A673 (cell line): ENCODE measurements around the gene LIMCH1. TPM values are rescaled to one million over a fixed set of nuclear protein-coding genes. Genes with fewer than 3 reads are reported as not detected.

Experiments used
- BruUV-seq: library from RNA; stranded (reverse); fragments of 400-500 nt; replicated peaks from 2 replicates; lab custom pipeline; 2021; lab: Mats Ljungman, UMichigan
- CTCF ChIA-PET: fragments of 300-600 bp; sonication (Branson Sonifier 250); formaldehyde crosslinking; loops from one replicate; lab custom pipeline; 2022; ENCODE audit warnings: antibody characterized with exemption; lab: Charles Lee
- POLR2A ChIA-PET: fragments of 300-600 bp; sonication (Branson Sonifier 250); formaldehyde crosslinking; loops from one replicate; lab custom pipeline; 2022; ENCODE audit warnings: antibody characterized with exemption; ENCODE audit not compliant: low non-redundant PET; lab: Charles Lee
- DNase-seq: peaks from one replicate; pipeline ENCODE4 v3.0.0-alpha.2; 2015; ENCODE audit warnings: low spot score
- H3K27ac ChIP-seq: fragments of 200-600 bp; sonication (generic); 2 replicates; pipeline ENCODE4 v1.5.1; 2016; ENCODE audit warnings: mixed run types, low read depth, mild to moderate bottlenecking, mixed read lengths, antibody characterized with exemption, low read length; ENCODE audit not compliant: poor library complexity, severe bottlenecking
- H3K27me3 ChIP-seq: fragments of 200-600 bp; sonication (generic); replicated peaks from 2 replicates; pipeline ENCODE4 v1.6.1; 2017; ENCODE audit warnings: mixed run types, low read depth, mild to moderate bottlenecking, mixed read lengths, antibody characterized with exemption, low read length; ENCODE audit not compliant: insufficient read depth, poor library complexity
- H3K36me3 ChIP-seq: fragments of 200-600 bp; sonication (generic); 2 replicates; pipeline ENCODE4 v1.6.1; 2016; ENCODE audit warnings: mixed run types, mild to moderate bottlenecking, mixed read lengths, antibody characterized with exemption, low read length; ENCODE audit not compliant: insufficient read depth, poor library complexity, severe bottlenecking
- H3K4me1 ChIP-seq: fragments of 200-600 bp; sonication (generic); 2 replicates; pipeline ENCODE4 v1.6.1; 2017; ENCODE audit warnings: mixed run types, mild to moderate bottlenecking, mixed read lengths, antibody characterized with exemption, low read length; ENCODE audit not compliant: insufficient read depth, poor library complexity, severe bottlenecking
- H3K4me3 ChIP-seq: fragments of 200-600 bp; sonication (generic); 2 replicates; pipeline ENCODE4 v1.5.1; 2016; ENCODE audit warnings: low read depth, mixed run types, mild to moderate bottlenecking, mixed read lengths, low read length; ENCODE audit not compliant: poor library complexity, severe bottlenecking
- H3K9me3 ChIP-seq: fragments of 200-600 bp; sonication (generic); 2 replicates; pipeline ENCODE4 v1.6.1; 2016; ENCODE audit warnings: mixed run types, low read depth, mild to moderate bottlenecking, mixed read lengths, antibody characterized with exemption, low read length; ENCODE audit not compliant: poor library complexity, severe bottlenecking
- EZH2 ChIP-seq: fragments of 200-600 bp; sonication (generic); IDR thresholded peaks from 2 replicates; pipeline ENCODE4 v1.6.1; 2017; ENCODE audit warnings: borderline replicate concordance, low read depth, mild to moderate bottlenecking, mixed read lengths, antibody characterized with exemption, low read length; ENCODE audit not compliant: poor library complexity, severe bottlenecking
- intact Hi-C: fragments of 100-400 bp; cut with micrococcal nuclease; formaldehyde crosslinking; loops from one replicate; pipeline ENCODE4 v1.10.0; 2022; ENCODE audit not compliant: unreplicated experiment
- total RNA-seq: library from RNA; stranded (reverse); gene quantifications from 2 replicates; pipeline ENCODE4 v1.2.3, GENCODE V29; 2021
- TF ChIP-seq, protein P1 (sequence below): fragments of 300-800, 200-600 bp; sonication (generic); conservative IDR thresholded peaks from 2 replicates; pipeline ENCODE4 v1.5.1; 2017; ENCODE audit warnings: low read depth, mild to moderate bottlenecking, antibody characterized with exemption, low read length, moderate library complexity, mixed read lengths

LIMCH1 gene
- total RNA-seq, 1 experiment from 2014 or later = 4.0 TPM

GRCh38 chr4:41546638-41547037 is 8.7 kb downstream of the LIMCH1 start:
- BruUV-seq = no TSS peak
- no peaks in the 10 kb centered on the region for H3K36me3 ChIP-seq
- H3K27me3 ChIP-seq = peaks cover 6% of the 10 kb centered on the region
- intact Hi-C loops = no loop called here
- no peak overlapping the region for H3K4me3 ChIP-seq
- no peak overlapping the region for H3K27ac ChIP-seq
- H3K4me1 ChIP-seq = no peaks in the 10 kb centered on the region
- DNase-seq = no peak
- CTCF ChIA-PET = interaction anchor here (0.5 kb wide), 1 partner anchor 958 kb away, joined by 7 read pairs; no protein-coding TSS in a partner anchor
- H3K9me3 ChIP-seq = no peaks in the 10 kb centered on the region
- TF ChIP-seq, protein P1, sequence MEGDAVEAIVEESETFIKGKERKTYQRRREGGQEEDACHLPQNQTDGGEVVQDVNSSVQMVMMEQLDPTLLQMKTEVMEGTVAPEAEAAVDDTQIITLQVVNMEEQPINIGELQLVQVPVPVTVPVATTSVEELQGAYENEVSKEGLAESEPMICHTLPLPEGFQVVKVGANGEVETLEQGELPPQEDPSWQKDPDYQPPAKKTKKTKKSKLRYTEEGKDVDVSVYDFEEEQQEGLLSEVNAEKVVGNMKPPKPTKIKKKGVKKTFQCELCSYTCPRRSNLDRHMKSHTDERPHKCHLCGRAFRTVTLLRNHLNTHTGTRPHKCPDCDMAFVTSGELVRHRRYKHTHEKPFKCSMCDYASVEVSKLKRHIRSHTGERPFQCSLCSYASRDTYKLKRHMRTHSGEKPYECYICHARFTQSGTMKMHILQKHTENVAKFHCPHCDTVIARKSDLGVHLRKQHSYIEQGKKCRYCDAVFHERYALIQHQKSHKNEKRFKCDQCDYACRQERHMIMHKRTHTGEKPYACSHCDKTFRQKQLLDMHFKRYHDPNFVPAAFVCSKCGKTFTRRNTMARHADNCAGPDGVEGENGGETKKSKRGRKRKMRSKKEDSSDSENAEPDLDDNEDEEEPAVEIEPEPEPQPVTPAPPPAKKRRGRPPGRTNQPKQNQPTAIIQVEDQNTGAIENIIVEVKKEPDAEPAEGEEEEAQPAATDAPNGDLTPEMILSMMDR = no peak
- TF ChIP-seq EZH2 = no peak
- POLR2A ChIA-PET = no interaction called here

- intact Hi-C loops = no loop called here
- Histone ChIP-seq H3K27me3 (no peaks in the 10 kb centered on the region), H3K4me1 (no peaks in the 10 kb centered on the region), H3K36me3 (no peaks in the 10 kb centered on the region), H3K9me3 (no peaks in the 10 kb centered on the region), H3K4me3 (no peak overlapping the region), H3K27ac (no peak overlapping the region)
- POLR2A ChIA-PET = no interaction called here
- DNase-seq = no peak
- TF ChIP-seq EZH2 = no peak
- TF ChIP-seq, protein P1 = no peak
- CTCF ChIA-PET = no interaction called here
- BruUV-seq = no TSS peak
Observed at GRCh38 chr4:41548305-41548880, 10.4 kb downstream of the LIMCH1 start.

DNA sequence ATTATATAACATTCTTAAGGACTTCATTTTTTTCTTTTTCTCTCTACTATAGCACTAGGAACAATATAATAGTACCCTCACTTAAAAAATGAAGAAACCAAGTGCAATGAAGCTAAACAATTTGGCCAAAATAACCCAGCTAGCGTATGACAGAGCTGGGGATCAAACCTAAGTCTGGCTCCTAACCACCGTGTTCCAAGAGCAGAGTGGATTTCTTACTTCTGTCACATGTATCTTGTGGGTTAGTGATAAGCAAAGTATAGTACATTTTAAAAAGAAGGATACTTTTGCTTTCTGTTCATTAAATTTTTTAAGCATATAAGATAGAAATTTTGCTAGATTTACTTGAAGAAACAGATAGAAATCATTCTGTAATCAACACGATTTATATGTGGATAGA is 11.5 kb downstream of the LIMCH1 start:
- no TSS peak for BruUV-seq
- H3K9me3 ChIP-seq = no peaks in the 10 kb centered on the region
- TF ChIP-seq, protein P1 = no peak
- TF ChIP-seq EZH2 = no peak
- H3K27me3 ChIP-seq = no peaks in the 10 kb centered on the region
- ChIA-PET CTCF (no interaction called here), POLR2A (no interaction called here)
- no peak overlapping the region for H3K27ac ChIP-seq
- no peaks in the 10 kb centered on the region for H3K36me3 ChIP-seq
- intact Hi-C loops = no loop called here
- H3K4me1 ChIP-seq = no peaks in the 10 kb centered on the region
- no peak overlapping the region for H3K4me3 ChIP-seq
- DNase-seq = no peak
